Fibroblast of skin of back (primary cell): ENCODE data around the gene ADH6.
"Not testable (repeated sequence)": the region's sequence is repeated elsewhere in the genome, so short reads cannot be mapped to it uniquely, and the experiment has no call there.

Experiments
- DNase-seq: peaks from one replicate; pipeline ENCODE4 v3.0.0-alpha.2; 2013

ADH6 gene

DNA sequence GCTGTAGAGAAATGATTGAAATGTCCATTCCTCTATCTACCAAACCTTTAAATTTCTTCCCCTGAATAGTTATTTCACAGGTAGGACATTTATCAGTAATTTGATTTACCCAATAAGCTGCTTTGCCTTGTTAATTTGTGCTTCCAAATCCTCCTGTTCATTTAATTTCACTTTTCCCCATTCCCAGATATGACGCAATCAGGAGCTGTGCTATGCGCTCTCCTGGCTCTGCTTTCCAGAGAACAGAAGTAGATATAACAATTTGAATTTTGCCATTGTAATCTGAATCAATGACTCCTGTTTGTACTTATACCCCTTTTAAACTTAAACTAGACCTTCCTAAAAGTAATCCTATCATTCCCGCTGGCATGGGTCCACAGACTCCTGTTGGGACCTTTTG lies 29.1 kb downstream of the ADH6 start:
- not testable (repeated sequence) for DNase-seq

DNA sequence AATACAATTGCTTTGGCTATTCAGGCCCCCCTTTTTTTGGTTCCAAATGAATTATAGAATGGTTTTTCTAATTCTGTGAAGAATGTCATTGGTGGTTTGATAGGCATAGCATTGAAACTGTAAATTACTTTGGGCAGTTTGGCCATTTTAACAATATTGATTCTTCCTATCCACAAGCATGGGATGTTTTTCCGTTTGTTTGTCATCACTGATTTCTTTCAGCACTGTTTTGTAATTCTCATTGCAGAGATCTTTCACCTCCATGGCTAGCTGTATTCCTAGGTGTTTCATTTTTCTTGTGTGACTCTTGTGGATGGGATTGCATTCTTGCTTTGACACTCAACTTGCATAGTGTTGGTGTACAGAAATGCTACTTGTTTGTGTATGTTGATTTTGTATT lies 33.0 kb downstream of the ADH6 start:
- no peak for DNase-seq

DNA sequence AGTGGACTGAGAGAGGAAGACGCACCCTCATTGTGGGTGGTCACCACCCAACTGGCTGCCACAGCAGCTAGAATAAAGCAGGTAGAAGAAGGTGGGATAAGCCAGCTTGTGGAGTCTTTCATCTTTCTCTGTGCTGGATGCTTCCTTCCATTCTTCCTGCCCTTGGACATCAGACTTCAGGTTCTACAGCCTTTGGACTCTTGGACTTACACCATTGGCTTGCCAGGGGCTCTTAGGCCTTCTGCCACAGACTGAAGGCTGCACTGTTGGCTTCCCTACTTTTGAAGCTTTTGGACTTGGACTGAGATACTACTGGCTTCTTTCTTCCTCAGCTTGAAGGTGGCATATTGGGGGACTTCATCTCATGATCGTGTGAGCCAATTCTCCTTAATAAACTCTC lies 33.5 kb downstream of the ADH6 start:
- no peak for DNase-seq

DNA sequence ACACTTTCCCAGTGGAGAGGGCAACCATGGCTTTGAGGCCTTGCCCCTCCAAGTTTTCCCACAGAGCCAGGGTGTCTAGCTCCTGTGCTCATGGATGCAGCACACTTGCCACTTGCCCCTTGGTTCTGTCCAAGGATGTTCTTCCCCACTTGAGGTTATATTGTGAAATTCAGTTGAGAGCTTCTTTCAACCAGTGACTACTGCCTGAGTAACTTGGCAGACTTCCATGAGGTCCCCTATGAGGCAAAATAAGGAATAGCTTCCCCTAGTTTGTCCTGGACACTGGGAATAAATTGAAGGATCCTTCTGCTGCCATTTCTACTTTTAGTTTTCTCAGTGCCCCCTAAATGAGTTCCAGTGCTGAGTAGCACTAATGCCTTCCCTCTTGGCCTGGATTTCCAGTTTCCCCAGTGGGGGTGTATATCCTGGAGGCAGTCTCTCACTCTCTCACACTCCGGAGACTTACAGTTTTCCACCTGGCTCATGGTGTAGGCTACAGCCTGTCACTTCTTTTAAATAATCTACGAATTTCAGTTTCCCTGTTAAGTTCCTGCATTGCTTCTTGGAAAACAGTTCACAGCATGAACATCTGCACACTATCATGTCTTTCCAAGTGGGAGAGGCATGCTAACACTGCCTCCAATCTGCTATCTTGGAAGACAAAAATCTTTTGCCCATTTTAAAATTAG lies 38.5 kb downstream of the ADH6 start:
- peak; percentile 66 for DNase-seq

DNA sequence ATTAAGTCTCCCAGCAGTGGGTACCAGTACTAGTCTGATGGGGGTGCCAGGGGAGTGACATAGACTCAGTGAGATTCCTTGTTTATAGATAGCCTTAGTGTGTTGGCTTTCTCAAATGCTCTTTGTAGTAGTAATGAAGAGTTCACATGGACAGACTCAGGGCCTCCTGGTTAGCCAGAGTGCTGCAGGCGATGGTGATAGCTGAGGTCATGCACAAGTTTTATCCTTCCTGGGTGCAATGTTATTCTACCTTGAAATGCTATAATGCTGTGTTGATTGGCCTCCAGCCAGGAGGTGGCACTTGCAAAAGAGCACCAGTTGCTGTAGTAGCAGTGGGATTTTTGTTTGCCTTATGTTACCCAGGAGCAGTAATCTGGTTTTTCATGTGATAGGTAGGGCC lies 39.4 kb downstream of the ADH6 start:
- no peak for DNase-seq

DNA sequence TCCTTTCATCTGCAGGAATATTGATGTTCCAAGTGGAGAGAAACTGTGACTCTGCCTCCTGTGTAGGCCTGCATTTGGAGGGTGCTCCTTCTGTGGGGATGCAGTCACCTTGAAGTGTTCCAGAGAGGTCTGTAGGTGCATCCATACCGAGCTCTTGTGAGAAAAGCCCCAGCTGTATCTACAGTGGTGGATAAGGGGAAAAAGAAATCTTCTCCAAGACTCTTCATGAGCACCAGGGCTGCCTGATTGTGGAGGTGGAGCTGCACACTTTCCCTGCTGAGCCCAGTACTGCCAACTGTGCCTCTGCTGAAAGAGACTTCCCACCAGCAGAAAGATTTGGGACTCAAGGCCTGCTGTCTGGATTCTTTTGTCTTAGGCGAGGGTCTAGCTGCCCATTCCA lies 39.9 kb downstream of the ADH6 start:
- no peak for DNase-seq

DNA sequence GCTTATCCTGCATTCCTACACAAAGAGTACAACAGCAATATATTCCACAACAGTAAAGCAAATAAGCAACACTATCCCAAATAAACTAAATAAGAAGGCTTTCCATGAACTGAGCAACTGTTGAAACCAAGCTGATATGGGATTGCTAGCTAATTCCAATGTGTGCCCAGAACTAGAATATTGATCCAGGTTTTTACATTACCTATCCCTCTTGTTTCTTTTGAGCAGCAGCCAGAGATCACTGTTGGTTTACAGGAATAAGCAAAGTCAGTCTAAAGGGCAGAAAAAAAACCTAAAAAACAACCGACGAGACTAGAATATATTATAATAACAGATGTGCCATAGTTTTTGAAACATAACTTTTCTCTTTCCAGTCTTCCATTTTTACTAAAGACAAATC lies 52.5 kb downstream of the ADH6 start:
- no peak for DNase-seq

DNA sequence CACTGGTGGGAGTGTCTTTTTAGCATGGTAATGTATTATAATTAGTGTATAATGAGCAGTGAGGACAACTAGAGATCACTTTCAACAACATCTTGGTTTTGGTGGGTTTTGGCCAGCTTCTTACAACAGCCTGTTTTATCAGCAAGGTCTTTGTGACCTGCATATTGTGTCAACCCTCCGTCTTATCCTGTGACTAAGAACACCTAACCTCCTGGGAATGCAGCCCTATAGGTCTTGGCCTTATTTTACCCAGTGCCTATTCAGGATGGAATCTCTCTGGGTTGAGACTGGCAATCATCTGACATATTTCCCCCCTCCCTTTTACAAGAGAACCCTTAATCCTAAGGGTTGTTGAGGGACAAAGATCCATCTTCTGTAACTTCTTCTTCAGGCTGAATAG lies 53.1 kb downstream of the ADH6 start:
- DNase-seq, result no peak

DNA sequence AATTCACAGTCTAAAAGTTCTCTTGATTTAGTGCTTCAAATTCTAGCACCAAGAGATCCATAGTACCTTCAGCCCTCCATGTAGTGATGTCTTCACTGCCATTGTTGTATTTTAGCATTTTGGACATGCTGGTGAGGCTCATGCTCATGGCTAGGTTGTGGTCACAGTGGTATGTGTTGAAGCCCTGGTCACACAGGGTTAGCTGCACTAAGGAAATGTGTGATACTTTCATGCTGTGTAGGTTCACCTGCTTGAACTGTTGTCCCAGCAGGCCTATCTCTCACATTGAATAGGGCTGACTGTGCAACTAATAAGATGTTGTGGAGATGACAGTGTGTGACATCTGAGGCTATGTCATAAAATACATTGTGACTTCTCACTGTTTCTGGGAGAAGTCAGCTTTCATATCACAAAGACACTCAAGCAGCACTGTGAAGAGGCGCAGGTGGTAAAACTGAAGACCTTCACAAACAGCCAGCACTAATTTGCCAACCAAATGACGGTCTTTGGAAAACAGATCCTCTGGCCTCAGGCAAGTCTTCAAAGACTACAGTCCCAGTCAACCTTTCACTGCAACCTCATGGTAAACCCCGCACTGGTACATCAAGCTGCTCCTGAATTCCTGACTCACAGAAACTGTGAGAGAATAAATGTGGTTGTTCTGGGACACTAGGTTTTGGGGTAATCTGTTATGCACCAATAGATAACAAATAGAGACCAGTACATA lies 57.5 kb downstream of the ADH6 start:
- DNase-seq, result no peak

DNA sequence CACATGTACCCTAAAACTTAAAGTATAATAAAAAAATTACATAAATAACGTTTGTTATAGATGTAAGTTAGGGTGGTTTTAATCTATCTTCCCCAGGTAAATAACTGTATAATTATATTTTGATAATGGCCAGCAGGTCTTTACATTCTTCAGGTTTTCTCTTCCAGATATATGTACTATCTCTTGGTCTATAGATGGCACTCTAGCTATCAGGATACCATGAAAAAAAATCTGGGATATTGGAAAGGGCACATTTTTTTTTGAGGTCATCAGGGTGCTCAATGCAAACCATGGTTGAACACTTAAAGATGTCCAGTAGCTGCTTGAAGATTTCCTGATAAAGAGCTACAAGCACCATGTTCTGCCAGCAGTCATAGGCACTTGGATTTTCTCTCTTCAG lies 59.3 kb downstream of the ADH6 start:
- DNase-seq, result peak; percentile 4

DNA sequence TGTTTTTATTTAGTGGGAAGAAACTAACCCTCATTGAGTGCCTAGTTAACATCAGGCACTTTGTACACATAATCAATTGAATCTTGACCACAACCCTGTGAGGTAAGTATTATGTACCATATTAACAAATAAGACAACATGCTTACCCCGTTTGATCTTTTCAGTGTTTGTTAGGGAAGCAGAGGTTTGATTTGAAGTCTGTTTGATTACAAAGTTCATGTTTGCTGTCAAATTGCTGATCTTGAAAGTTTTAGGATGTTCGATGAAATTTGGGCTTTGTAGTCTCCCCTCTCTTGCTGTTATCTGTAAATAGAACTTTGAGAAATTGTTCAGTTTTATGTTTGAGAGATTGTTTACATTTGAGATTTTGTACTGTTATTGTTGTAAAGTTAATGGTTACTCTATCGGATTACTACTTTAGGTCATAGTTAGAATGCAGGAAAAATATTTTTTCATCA lies 61.5 kb downstream of the ADH6 start:
- no peak for DNase-seq

DNA sequence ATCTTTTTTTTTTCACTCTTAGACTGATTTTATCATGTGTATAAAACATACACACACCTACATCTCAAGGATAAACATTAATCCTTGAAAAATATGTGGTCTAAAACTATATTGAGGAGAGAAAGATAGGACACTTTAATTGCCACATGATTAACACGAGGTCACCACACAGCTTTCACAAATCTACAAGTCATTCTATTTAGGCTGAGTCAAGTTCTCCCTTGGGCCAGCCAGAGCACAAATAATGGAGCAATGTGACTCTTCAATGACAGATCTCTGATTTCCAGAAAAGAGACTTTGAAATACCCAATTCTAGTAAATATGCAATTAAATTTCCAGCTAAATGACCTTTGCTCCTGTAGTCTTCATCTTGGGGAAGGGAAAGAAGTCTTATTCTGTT lies 62.1 kb downstream of the ADH6 start:
- DNase-seq, result no peak

DNA sequence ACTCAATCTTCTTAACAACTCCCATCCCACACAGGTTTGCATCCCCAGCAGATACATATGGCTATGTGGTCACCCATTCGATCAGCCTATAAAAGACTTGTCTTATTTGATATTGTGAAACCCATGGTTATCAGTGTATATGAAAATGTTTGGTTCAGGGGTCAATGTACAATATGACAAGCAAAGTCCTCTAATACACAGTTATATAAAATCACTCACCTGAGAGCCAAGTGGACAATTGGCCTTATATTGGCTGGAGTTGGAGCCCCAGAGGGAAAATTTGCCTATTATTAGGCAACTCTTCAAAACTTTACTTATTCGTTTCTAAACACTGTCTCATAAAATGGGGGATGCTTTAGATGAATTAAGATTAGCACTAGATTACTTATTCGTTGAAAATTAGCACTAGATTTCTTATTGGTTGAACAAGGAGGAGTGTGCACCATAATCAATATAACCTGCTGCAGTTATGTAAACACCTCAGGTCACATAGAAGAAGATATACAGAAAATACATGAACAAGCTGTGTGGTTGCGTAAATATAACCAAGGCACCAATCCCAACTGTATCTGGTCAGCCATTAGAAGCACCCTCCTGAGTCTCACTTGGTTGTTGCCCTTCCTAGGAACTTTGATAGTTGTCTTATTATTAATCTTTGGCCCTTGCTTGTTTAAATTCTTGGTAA lies 64.2 kb downstream of the ADH6 start:
- no peak for DNase-seq
